HL-60 (cell line): ENCODE measurements around the gene LAG3.

Source experiments
- DNase-seq, 2 experiments: peaks; one replicate each; pipeline ENCODE4 v3.0.0-alpha.2; 2010 to 2020; ENCODE audit warnings: low read depth in 1 of 2, low spot score in 1 of 2
- H3K27ac ChIP-seq: fragments of 250-450 bp; sonication (Bioruptor Pico); replicated peaks from 2 replicates; pipeline ENCODE4 v1.5.1; 2020; ENCODE audit warnings: mild to moderate bottlenecking, moderate library complexity
- H3K27me3 ChIP-seq: fragments of 250-450 bp; sonication (Bioruptor Pico); 2 replicates; pipeline ENCODE4 v1.5.1; 2021; ENCODE audit warnings: mild to moderate bottlenecking, moderate library complexity; ENCODE audit not compliant: insufficient read depth, poor library complexity, severe bottlenecking
- H3K4me3 ChIP-seq: replicated peaks from 2 replicates; pipeline ENCODE4 v1.5.1; 2011; ENCODE audit warnings: mild to moderate bottlenecking, control low read depth, low read length; ENCODE audit not compliant: insufficient read depth
- CTCF ChIP-seq: IDR thresholded peaks from one replicate; pipeline ENCODE4 v1.5.1; 2011; ENCODE audit warnings: low read length, control low read depth, inconsistent platforms; ENCODE audit not compliant: insufficient read depth
- GABPA ChIP-seq: IDR thresholded peaks from 2 replicates; pipeline ENCODE4 v1.6.1; 2012; ENCODE audit warnings: low read depth
- POLR2AphosphoS5 ChIP-seq: IDR thresholded peaks from 2 replicates; pipeline ENCODE4 v1.6.1; 2012; ENCODE audit warnings: low read depth
- SPI1 ChIP-seq: IDR thresholded peaks from 2 replicates; pipeline ENCODE4 v1.6.1; 2012; ENCODE audit warnings: low read depth, mild to moderate bottlenecking, borderline replicate concordance
- TF ChIP-seq, protein P1 (sequence below): IDR thresholded peaks from 2 replicates; pipeline ENCODE4 v1.6.1; 2012; ENCODE audit warnings: low read depth; ENCODE audit not compliant: insufficient replicate concordance

LAG3 gene

GRCh38 chr12:6795088-6795487, 22.8 kb downstream of the LAG3 start:
- no peak for DNase-seq
- Histone ChIP-seq H3K4me3 (no peak overlapping the region), H3K27me3 (no peaks in the 10 kb centered on the region), H3K27ac (no peak overlapping the region)
- TF ChIP-seq CTCF (no peak), GABPA (no peak), POLR2AphosphoS5 (no peak), SPI1 (no peak)
- TF ChIP-seq, protein P1, sequence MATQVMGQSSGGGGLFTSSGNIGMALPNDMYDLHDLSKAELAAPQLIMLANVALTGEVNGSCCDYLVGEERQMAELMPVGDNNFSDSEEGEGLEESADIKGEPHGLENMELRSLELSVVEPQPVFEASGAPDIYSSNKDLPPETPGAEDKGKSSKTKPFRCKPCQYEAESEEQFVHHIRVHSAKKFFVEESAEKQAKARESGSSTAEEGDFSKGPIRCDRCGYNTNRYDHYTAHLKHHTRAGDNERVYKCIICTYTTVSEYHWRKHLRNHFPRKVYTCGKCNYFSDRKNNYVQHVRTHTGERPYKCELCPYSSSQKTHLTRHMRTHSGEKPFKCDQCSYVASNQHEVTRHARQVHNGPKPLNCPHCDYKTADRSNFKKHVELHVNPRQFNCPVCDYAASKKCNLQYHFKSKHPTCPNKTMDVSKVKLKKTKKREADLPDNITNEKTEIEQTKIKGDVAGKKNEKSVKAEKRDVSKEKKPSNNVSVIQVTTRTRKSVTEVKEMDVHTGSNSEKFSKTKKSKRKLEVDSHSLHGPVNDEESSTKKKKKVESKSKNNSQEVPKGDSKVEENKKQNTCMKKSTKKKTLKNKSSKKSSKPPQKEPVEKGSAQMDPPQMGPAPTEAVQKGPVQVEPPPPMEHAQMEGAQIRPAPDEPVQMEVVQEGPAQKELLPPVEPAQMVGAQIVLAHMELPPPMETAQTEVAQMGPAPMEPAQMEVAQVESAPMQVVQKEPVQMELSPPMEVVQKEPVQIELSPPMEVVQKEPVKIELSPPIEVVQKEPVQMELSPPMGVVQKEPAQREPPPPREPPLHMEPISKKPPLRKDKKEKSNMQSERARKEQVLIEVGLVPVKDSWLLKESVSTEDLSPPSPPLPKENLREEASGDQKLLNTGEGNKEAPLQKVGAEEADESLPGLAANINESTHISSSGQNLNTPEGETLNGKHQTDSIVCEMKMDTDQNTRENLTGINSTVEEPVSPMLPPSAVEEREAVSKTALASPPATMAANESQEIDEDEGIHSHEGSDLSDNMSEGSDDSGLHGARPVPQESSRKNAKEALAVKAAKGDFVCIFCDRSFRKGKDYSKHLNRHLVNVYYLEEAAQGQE = no peak

DNA sequence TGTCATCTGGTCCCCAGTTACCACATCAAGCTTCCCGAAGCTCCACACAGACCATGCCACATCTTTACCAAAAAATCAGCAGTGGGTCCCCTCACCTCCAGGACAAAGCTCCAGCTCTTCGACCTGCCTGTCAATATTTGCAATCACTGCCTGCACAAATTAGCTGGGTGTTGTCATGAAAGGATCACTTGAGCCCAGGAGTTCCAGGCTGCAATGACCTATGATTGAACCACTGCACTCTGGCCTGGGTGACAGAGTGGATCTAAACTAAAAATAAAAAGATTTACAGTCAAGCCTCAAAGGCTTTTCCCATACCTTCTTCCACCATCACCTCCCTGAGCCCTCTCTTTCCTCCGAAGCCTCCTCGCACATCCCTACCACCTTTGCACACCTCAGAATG, 24.3 kb downstream of the LAG3 start:
- Histone ChIP-seq H3K27me3 (no peaks in the 10 kb centered on the region), H3K27ac (no peak overlapping the region), H3K4me3 (no peak overlapping the region)
- TF ChIP-seq CTCF (no peak), POLR2AphosphoS5 (no peak), SPI1 (no peak), GABPA (no peak)
- TF ChIP-seq, protein P1 = no peak
- no peak for DNase-seq

GRCh38 chr12:6799147-6799546, 26.8 kb downstream of the LAG3 start:
- no peak for DNase-seq
- Histone ChIP-seq H3K27me3 (no peaks in the 10 kb centered on the region), H3K27ac (no peak overlapping the region), H3K4me3 (no peak overlapping the region)
- TF ChIP-seq GABPA (no peak), POLR2AphosphoS5 (no peak), CTCF (no peak), SPI1 (no peak)
- TF ChIP-seq, protein P1 = no peak
